GM19328 (cell line): ENCODE data around the gene MYO7B.

ENCODE experiments used
- ATAC-seq: cut with Tn5 transposase; IDR thresholded peaks from one replicate; pipeline ENCODE4 v1.9.1; 2021; ENCODE audit warnings: mild to moderate bottlenecking, moderate library complexity; ENCODE audit not compliant: unreplicated experiment

MYO7B gene

DNA sequence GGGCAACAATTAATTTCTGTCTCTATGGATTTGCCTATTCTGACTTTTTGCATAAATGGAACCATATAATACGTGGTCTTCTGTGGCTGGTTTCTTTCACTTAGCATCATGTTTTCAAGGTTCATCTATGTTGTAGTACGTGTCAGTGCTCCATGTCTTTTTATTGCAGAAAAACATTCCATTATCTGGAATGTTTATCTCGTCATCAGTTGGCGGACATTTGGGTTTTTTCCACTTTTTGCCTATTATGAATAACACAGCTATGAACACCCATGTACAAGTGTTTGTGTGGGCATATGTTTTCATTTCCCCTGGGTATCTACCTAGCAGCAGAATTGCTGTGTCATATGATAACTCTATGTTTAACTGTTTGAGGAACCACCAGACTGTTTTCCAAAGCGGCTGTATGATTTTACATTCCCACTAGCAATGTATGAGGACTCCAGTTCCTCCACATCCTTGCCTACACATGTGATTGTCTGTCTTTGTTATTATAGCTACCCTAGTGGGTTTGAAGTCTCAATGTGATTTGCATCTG is 49.9 kb downstream of the MYO7B start:
- ATAC-seq, result no peak

- ATAC-seq, result no peak
These were observed 50.7 kb downstream of the MYO7B start for GRCh38 chr2:127586136-127586535.

DNA sequence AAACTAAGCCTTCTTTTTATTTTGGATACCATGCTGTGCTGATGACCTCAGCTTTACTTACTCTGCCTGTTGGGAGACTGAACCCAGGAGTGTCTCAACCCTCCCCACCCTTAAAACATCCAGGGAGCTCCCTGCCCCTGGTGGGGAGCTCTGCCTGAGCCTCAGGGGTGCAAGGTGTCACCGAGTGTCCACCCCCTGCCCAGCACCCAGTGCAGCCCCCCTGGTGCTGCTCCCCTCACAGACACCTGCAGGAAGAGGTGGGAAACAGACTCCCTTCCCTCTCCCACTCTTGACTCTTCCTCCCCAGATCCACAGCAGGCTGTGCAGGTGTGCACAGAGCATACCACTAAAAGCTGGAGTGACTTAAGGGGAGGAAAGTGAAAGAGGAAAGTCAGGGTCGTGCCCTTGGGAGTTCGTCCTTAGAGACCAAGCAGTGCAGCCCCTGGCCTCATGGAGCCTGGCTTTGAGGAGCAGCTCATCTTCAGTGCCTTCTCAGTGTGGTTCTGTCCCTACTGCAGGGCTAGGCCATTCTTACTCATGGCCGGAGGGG is 51.3 kb downstream of the MYO7B start:
- no peak for ATAC-seq

- ATAC-seq, result no peak
These were observed 52.8 kb downstream of the MYO7B start for GRCh38 chr2:127588241-127588640.

GRCh38 chr2:127589358-127589757 is 53.9 kb downstream of the MYO7B start:
- ATAC-seq, result no peak

GRCh38 chr2:127589841-127590240 is 54.4 kb downstream of the MYO7B start:
- no peak for ATAC-seq

DNA sequence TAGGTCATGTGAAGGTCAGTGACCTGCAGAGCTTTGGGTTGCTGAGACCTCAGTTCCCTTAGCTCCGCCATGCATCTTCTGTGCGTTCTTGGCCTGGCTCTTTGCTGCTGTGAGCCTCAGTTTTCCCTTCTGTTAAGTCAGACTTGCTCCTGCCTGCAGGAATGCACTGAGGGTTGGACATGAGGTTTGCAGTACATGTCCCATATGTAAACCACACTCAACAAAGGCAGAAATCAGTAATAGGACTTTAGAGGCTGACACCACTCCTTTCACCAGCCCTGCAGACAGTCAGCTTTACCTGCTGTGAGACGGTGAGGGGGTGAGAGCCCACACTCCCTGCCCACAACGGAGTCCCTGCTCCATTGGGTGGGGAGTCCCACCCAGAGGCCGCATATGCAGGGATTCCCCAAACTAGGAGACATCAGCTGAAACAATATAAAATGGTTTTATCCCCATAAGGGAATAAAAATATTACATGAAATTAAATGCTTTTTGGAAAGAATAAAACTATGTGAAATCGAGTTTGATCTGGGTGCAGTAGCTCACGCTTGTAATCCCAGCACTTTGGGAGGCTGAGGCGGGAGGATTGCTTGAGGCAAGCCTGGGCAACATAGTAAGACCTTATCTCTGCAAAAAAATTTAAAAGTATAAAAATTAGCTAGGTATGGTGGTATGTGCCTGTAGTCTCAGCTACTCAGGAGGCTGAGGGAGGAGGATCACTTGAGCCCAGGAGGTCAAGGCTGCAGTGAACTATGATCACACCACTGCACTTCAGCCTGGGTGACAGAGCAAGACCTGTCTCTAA is 55.1 kb downstream of the MYO7B start:
- no peak for ATAC-seq

DNA sequence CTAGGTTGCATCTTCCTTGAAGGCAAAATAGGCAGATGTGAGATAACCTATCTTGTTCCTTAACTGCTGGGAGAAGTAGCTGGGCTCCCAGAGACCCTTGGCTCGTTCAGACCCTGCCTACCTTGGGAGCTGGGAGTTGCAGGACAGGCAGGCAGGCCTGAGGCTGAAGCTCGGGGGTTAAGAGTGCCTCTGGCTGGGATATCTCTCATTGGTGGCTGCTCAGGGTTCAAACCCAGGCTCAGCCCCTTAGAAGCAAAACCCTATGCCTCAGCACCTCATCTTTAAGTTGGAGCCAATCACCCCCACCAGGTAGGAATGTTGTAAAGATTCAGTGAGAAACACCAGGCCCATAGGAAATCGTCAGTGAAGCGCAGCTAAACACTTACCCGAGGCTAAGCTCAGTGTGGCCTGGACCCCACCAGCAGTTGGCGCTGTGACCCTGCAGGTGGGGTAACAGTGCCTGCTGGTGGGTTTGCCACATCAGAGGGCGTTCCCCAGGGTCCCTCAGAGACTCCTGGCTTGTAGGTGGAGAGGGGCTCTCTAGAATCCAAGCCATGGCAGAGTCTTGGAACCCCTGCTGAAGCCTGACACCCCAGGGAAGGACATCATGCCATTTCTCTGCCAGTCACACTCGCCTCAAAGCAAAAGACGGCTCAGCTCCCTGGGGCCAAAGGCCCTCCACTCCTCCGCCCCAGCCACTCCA is 55.9 kb downstream of the MYO7B start:
- ATAC-seq, result no peak

DNA sequence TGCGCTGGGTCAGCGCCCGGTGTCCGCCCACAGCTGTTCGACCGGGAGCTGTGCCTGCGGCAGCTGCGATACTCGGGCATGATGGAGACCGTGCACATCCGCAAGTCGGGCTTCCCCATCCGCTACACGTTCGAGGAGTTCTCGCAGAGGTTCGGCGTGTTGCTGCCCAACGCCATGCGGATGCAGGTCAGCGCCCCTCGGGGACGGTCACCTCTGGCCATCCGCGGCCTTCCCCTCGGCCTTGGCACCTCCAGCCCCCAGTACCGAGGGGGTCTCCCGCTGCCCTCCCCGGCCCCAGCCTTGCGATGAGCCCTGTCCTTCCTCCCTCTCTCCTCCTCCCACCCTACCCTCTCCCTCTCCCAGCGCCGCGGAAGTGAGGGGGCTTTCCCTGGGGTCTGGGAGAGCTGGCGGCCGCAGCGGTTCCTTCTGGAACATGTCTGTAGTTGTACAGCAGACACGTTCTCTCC is 57.3 kb downstream of the MYO7B start:
- ATAC-seq, result no peak

DNA sequence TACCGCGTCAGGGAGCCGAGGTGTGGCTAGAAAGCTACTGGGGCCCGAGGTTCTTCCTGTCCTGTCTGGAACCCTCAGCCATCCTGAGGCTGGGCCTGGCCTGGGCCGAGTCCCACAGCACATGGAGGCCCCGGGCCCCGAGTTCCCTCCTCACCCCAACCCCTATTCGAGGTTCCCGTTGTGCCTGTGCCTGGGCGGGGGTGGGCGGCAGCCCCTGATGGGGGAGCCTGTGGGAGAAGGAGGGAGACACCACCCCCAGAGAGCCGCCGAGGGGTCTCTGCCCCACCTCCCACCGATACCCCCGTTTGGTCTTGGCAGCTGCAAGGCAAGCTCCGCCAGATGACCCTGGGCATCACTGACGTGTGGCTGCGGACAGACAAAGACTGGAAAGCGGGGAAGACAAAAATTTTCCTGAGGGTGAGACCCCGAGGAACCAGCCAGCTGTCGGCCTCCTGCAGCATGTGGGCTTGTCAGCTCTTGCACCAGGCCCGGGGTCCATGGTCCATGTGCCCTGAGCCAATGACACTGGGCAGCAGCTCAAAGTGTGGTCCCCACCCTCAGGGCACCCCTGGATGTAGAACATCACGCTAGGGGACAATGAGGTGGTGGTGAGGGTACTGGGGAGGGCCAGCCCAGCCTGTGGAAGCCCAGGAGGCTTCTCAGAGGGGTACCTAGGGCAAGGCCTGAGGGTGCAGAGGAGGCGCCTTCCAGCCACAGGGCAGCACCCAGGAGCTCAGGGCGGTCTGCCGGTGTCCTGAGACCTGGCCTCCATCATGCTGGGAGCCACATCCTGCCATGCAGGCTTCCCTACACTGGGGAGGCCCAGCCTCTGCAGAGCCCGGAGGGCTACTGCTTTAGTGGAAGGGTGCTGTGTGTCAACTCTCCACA is 58.0 kb downstream of the MYO7B start:
- ATAC-seq, result no peak

- no peak for ATAC-seq
These were observed 58.7 kb downstream of the MYO7B start for GRCh38 chr2:127594116-127594591.

GRCh38 chr2:127596311-127597045 is 61.0 kb downstream of the MYO7B start:
- no peak for ATAC-seq

GRCh38 chr2:127597046-127597983 is 61.8 kb downstream of the MYO7B start:
- ATAC-seq, result no peak

GRCh38 chr2:127597984-127598380 is 62.5 kb downstream of the MYO7B start:
- no peak for ATAC-seq

- ATAC-seq, result no peak
These were observed 63.2 kb downstream of the MYO7B start for GRCh38 chr2:127598711-127599110.

DNA sequence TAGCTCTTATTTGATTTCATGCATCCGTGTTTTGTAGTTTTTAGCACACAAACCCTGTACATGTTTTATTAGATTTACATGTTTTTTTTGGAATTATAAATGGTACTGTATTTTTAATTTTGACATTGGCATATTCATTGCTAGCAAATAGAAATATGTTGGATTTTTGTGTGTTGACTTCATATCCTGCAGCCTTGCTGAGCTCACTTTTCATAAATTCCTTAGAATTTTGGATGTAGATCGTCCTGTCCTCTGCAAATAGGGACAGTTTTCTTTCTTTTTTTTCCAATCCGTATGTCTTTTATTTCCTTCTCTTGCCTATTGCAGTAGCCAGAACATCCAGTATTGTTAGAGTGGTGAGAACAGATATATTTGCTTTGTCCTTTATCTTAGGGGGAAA is 63.7 kb downstream of the MYO7B start:
- no peak for ATAC-seq

DNA sequence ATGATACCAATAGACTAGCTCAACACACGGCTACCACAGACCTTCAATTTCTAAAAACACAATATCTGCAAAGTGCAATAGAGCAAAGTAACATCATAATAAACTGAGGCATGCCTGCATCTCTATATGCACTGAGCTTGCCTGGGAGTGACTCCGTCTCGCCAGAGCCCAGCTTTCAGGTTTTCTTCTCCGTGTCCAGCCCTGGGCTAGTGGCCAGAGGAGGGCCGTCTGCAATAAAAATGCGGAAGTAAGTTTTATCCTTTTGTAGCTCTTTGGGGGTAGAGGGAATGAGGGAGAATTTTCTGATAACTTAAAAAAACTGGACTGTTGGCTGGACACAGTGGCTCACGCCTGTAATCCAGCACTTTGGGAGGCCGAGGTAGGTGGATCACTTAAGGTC is 69.5 kb downstream of the MYO7B start:
- no peak for ATAC-seq

GRCh38 chr2:127605691-127606263 is 70.3 kb downstream of the MYO7B start:
- no peak for ATAC-seq
